SIG-M5 (cell line): Measurements from ENCODE around the gene ABHD5.
A peak's percentile ranks its signal among the peaks of the same experiment; 100 is the strongest.

ENCODE experiments used
- DNase-seq: peaks from one replicate; lab custom pipeline; 2025; lab: John Stamatoyannopoulos, UW

ABHD5 gene

DNA sequence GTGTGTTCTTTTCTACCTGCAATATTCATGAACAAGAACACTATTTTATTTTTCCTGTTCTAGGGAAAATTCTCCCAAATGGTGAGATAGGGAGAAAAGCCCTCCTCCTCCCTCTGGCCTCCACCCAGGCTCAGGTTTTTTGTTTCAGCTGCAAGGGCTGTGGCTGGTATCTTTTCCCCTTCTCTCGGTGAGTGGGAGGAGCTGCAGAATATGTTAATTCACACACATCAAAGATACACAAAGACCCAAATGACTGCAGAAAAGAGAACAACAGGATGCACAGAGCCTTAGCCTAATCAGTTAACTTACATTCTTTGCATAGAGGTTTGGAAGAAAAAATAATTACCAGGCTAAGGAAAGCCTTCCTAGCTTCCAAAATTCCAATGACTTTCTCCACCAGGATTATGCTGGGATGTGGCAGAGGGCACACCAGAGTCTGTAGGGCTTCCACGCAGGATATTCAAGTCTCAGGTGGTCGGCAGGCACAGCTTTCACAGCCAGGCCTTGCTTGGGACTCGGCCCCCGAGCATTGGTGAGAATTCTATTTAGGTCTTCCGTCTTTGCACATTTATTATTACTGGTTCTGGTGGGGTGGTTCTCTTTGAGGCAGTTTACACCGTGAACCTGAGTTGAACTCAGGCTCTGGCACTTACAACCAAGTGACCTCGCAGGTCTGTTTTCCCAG lies 64.9 kb downstream of the ABHD5 start:
- DNase-seq = no peak

DNA sequence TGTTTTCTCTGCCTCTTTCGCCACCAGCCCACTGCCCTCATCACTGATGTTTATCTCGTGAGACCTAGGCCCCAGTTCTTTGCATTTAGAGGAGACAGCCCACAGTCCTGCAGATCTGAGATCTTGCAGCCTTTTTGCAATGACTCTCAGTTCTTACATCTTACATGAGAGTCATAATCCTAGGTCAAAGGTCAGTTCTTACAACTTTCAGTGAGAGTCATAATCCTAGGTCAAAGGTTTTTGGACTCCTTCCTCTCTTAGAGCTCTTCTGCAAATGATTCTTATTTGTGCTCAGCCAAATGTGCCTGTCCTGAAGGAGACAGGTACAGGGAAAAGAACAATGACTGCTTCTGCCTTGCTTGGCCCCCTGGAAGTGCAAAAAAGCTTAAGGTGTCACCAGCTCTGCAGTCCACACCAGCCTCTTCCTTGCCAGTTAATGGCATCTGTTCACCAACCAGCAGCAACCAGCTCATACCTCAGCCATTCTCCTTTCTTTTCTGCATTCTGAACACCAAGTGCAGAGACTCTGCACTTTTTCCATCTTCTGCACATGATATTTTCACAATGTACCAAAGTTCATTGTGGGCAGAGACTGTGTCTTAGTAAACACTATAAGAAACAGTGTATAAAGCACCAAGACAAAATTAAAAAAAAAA lies 67.1 kb downstream of the ABHD5 start:
- no peak for DNase-seq

DNA sequence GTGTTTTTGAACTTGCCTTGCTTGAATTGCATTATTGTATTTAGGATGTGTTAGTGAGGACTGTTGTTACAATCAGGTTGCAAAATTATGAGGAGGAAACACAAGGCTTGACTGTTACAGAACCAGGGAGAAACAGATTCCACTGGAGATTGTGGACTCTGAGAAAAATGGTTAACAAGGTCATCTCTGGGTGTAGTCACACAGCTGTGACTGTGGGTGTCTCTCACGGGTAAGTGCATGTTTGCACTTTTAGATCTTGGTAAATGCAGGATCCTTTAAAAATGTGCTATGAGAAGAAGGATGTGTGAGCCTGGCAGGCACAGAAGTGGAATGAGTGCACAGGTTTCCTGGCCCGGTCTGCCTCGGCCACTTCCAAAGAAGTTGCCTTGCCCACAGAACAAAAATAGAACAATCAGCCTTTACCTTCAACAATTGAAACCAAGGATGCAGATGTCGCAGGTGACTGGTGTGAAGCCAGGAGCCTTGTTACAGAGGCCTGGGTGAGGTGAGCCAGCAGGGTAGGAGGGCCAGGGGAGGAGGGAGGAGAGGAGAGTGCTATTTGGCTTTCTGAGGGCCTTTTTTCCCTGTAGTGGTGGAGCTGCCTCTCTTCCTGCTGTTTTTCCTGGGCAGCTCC lies 68.0 kb downstream of the ABHD5 start:
- no peak for DNase-seq

DNA sequence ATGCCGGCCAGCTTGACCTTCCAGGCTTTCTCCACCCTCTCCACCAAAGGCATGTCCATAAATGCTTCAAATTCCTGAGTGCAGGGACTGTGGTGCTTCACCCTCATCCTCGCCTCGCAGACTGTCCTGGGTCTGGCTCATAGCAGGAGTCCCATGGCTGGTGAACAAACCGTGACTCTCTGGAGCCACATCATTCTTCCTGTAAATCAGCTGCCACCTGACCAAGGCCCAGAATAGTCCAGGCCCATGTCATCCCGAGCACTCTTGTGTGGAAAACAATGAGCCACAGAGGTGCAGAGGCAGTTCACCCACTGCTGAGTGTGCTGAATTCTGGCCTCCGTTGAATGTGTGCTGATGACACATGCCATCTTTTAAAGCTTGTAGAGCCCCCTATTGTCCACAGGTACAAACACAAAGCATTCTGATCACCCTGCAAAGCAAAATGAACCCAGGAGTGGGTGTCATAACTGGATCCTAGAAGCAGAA lies 68.6 kb downstream of the ABHD5 start:
- DNase-seq = no peak

DNA sequence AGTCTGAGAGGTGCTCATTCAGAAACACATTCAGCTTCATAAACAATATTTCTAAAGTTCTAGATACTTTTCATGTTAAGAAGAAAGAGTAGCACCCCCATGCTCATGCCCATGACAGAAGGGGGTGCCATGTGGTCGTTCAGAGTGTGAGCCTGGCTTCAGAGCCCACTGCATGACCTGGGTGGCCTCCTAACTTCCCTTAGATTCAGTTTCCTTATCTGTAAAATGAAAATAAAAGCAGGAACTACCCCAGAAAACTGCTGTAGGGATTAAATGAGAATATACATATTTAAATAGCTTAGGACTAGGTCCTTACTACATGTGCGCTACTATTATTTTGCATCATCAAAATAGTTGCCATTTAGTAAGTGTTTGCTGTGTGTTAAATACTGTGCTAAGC lies 69.2 kb downstream of the ABHD5 start:
- DNase-seq = no peak

DNA sequence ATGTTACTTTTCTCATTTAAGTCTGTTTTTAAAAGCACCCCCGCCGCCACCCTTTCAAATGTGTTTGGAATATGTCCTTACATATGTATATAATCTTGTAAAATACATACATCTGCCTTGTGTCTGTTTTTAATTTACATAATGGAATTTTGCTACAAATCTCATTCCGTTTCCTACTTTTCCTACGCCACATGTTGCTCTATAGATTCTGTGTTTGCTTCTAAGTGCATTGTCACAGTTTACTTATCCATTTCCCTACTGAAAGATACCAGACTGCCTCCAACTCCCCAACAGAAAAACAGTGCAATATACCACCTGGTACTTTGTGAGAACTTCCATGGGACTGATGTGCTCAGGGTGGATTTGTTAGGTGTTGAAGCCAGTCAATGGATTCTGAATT lies 70.2 kb downstream of the ABHD5 start:
- no peak for DNase-seq

DNA sequence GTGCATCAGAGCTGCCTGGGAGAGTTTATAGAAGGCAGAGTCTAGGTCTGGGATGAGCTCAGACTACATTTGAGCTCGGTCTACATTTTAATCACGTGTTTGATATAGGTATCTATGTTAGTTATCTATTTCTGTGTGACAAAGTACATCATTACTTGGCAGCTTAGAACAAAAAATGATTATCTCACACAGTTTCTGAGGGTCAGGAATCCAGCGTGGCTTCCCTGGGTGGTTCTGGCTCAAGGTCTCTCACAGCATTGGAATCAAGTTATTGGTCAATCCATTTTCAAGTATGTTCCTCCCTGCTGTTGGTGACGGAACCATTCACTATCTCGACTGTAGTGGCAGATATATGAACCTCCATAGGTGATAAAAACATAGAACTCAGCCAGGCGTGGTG lies 71.7 kb downstream of the ABHD5 start:
- DNase-seq = no peak

DNA sequence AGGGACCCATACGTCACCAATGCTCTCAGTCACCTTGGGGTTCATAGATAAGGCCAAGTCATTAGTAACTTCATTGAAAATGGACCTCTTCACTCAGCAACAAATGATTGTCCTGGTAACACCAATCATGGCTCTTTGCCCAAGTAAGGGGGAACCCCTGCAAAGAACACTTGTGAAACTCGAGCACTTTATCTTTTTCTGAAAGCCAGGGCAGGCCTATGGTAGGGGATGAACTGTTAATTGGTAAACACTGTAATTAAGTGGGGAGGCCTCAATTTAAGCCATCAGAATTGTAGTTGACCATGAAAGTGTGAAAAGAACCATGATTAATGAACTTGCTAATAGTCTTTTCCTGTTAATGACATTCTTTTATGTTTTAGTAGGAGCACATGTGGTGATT lies 73.3 kb downstream of the ABHD5 start:
- no peak for DNase-seq

DNA sequence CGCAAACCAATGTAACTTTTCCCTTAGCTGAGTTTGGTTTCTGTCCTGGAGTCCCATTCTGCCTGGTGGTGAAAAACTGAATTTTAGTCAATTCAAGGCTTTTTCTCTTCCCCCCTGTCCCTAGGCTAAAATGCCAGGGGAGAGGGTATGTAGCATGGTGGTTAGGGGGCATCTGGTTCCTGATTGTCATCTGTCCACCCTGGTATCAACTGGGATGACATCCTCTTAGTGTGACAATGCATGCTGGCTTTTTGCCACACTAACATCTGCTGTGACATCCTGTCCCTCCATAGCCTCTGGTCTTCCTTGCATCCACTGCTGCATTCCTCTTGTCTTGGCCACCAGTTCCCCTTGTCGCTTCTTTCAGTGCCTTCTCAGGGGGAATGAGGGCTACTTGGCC lies 73.7 kb downstream of the ABHD5 start:
- no peak for DNase-seq

DNA sequence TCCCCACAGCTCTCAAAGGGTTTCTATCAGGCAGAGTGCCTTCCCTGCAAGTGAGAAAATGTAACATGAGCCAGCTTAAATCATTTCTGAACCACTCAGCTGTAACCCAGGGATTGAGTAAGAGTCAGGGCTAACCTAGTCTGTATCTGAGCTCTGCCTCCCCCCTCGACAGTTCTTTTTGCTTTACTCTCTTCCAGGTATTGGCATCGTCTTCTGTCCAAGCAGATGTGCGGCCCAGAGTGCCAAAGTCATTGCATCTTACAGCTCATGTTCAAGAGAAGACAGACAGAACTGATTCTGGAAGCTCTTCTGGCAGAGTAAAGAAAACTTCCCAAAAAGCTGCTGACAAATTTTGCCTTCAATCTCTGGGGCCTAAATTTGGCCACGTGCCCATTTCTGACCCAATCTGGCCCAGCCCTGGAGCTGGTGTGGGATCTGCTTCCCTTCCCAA lies 74.8 kb downstream of the ABHD5 start:
- DNase-seq = no peak

DNA sequence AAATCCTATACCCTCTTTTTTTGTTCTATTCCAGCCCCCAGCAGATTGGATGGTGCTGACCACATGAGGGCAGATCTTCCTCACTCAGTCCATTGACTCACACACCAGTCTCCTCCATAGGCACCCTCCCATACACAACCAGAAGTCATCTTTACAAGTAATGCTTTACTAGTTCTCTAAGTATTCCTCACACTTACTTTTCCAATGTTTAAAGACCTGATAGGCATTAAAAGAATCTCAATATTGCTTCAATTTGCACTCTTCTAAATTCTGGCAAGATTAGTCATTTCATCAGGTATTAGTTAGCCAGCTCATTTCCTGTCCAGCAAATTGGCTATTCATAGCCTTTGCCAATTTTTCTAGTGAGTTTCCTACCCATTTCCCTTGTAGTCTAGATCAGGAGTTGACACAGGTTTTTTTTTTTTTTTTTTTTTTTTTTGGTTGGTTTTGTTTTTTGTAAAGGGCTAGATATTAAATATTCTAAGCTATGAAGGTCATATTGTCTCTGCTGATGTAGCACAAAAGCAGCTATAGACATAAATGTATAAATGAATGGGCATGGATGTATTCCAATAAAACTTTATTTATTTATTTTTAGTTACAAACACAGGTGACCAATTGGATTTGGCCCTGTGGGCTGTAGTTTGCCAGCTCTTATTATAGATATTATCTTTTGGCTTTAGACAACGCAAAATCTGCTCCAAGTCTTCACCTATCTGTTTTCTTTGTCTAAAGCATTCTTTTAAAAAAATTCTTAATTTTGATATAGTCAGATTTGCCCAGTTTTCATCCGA lies 76.1 kb downstream of the ABHD5 start:
- no peak for DNase-seq

DNA sequence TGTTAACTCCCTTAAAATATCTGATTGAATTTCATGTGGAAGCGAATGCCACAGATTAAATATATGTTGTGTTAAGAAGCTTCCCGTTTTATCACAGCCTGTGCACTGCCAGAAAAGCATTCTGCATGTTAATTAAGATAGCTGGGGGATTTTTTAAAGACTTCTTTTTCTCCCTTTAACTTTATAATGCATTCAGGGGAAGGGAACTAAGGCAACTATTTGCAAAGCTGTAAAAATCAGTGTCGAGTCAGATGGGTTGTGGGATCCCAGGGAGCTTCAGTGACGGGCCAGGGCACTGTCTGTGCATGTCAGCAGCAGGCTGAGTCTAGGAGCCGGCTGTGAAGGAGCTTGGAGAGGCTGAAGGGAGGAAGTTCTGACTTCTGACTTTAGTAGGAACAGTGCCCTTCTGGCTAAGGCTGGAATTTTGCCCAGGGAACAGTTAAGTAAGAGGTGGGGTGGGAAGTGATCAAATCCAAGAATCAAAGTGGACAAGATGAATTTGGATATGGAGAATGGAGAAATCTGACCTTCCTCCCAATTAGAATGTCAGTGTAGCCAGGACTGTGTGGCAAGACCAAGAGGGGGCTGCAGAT lies 77.7 kb downstream of the ABHD5 start:
- DNase-seq = no peak

DNA sequence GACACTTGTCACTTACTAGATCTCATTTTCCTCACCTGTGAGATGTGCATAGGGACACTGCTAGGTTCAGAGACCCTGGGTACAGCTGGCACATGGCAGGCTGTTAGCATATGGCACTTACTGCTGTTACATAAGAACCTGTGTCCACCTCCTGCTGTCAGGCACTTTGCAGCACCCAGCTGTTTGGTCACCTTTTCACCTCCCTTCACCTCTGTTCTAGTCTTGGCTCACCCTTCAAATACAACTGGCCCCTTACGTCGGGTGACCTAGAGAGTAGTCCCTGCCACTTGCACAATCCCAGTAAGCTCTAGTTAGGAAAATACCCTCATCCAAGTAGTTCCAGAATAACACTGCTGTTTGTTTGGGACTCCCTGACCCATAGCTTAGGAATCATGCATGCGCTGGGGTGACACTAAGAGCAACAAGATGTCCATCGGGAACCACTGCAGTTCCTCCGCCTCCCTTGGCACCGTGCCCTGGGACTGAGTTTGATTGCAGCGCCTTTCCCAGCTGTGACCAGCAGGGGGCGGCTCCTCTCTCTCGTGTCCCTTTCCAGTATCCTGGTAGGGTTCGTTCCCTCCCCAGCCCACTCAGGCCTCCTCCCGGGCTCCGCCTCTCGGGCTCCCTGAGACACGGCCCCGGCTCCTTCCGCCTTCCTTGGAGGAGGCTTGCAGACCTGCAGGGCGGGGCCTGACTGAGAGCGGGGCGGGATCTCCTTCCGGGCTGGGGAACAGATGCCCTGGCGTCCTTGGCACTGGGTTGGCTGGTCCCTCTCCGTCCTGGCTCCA lies 78.6 kb downstream of the ABHD5 start:
- peak; percentile 86 for DNase-seq

DNA sequence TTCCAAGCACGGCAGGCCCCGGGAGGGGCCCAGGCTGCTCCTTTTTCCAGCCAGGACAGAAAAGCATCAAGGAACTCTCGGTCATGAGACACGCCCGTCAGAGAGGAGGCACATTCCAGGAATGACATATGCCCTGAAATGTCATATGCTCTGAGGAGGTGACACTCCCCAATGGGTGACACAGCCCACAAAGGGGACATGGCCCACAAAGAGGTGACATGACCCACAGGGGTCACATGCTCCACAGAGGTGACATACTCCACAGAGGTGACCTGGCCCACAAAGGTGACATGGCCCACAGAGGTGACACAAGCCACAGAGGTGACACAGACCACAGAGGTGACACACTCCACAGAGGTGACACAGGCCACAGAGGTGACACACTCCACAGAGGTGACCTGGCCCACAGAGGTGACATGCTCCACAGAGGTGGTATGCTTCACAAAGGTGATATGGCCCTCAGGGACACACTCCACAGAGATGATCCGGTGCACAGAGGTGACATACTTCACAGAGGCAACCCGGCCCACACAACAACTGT lies 79.2 kb downstream of the ABHD5 start:
- no peak for DNase-seq

DNA sequence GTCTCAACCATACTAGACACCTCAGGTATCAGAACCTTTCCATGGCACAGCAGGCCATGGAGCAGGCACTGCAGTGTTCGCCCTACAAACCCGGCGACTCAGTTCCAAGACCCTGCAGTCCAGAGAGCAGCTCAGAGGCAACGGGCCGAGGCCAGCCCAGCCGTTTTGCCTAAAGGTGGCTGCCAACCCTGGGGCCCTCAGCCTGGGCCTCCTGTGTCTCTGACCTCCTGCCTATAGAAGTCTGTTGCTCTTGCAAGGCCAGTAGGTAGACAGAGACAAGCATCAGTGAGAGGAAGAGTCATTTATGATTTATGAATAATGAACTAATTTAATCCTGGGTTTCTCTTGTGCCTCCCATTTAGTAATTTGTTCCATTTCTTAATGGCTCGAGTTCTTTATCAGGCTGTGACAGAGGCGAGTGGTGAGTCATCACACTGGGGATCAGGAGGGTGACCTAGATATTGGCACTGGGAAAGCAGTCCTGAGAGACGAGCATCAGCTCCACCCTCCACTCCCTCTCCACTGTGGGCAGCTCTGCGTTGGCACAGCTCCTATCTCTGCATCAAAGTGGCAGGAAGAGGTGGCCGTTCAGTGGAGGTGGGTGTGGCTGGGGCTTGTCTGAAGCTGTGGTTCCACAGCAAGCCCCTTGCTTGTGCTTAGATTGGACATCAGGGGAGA lies 79.8 kb downstream of the ABHD5 start:
- DNase-seq = no peak

DNA sequence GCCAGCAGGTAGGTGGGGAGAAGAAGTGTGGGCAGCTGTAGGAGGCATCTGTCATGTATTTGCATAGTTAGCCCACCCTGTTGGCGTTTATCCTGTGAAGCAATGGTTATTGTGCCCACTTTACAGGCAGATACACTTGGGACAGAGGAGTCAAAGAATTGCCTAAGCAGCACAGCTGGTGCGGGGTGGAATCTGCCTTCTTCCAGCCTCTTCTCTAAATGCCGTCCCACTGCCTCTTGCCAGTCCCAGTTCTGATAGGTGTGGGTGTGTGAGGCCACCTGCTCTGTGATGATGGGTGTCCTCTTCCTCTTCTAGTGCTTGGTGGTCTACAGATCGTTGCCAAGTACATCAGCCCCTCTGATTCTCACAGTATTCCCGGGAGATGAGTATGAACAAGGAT lies 80.9 kb downstream of the ABHD5 start:
- DNase-seq = no peak

DNA sequence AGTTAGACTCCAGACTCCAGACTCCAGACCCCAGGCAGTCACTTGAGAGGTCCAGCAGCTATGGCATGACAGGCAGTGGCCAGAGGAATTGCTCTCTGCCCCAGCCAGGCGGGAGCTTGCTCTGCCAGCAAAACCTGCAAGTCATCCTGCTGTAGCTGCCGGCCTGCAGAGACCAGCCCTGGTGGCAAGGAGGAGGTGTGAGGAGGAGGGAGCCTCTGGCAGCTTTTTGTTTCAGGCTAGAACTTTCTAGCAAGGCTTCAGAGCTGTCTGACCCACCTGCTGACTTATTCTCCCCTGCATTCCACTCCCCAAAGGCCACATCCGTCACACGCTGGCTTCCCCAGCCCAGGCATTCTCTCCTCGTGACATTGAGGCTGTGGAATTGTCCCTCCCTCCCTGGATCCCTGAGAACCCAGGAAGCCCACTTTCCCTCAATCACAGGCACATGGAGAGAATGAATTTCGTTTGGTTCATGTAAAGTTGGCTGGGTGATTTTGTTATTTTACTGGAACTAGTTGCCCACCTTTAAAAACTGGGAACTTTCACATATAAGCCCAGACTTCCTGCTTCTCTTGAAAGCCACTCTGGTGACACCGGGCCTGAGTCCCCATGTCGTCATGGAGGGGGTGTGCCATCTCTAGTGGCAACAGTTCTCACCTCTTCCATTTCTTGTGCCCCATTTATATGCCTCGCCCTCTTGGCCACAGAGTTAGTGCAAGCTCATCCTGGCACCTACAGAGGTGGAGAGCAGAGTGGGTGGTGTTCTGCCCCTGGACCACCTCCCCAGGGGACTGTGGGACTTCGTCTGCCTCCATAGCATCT lies 82.7 kb downstream of the ABHD5 start:
- DNase-seq = no peak

DNA sequence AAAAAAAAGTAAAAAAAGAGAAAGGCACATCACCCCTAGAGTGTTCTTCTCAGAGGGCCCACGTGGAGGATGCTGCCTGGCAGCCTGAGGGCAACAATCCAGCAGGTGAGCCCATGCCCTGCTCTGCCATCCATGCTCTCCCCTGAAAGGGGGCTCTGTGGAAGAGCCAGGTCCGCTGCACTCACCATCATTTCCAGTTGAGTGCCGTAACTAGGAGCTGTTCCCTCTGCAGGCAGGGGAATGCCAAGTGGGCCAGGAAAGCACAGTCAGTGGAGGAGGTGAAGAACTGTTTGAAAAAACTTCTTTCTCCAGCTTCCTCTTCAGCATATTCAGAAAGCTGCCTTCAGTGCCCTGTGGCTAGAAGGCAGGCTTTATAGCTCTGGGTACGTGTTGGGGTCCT lies 84.1 kb downstream of the ABHD5 start:
- no peak for DNase-seq

DNA sequence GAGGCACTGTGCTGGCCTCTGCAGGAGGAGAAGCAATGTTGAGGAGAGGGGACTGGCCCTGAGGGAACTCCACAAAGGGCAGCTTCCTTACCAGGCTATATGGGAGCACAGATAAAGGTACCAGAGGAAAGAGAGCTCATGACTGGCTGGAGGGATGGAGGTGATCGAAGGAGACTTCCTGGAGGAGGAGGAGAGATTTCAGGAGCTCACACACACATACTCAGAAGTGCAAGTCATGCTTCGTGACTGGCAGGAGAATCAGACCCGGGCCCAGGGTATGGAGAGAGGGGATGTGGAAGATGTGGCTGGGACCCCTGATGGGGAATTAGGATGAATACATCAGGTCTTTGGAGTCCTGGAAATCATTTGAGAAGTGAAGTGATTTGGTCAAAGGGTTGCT lies 85.4 kb downstream of the ABHD5 start:
- DNase-seq = no peak

DNA sequence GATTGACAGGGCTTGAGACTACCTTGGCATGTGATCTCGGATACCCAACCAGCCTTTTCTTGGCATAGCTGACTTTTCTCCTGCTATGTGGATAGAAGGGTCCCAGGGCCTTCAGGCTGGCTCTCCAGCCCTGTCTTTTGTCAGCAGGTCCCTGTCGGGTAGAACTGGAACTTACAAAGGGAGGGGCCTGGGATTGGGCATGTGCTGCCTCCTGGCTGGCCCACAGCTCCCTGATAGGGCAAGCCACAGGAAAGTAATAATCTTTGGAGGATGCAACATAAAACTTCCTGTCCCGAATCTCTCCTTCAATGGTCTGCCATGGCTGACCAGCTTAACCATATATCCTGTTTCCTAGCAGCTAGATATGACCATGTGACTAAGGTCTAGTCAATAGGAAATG lies 89.1 kb downstream of the ABHD5 start:
- no peak for DNase-seq
